A549 (cell line): Measurements from ENCODE around the gene DPPA5.

Source experiments
- BHLHE40 ChIP-seq: IDR thresholded peaks from 2 replicates; pipeline ENCODE4 v1.6.1; 2012; ENCODE audit warnings: low read depth, low read length, inconsistent platforms
- CBX8 ChIP-seq: fragments of 200-600 bp; sonication (generic); IDR thresholded peaks from 2 replicates; pipeline ENCODE4 v1.6.1; 2016
- EP300 ChIP-seq, 2 experiments: fragments of >200 bp; sonication (Bioruptor Twin); formaldehyde crosslinking; IDR thresholded peaks; 2 replicates in 1 of 2; 3 replicates in 1 of 2; pipeline ENCODE4 v1.6.1; 2016 to 2017
- POLR2A ChIP-seq: IDR thresholded peaks from 2 replicates; pipeline ENCODE4 v1.6.1; 2012; ENCODE audit warnings: mild to moderate bottlenecking, low read length
- RCOR1 ChIP-seq: fragments of 150-350 bp; IDR thresholded peaks from 2 replicates; pipeline ENCODE4 v1.6.1; 2014; ENCODE audit warnings: antibody characterized with exemption, low read length, low read depth
- RFX5 ChIP-seq: fragments of 450-650 bp; IDR thresholded peaks from 2 replicates; pipeline ENCODE4 v1.7.1; 2014; ENCODE audit warnings: antibody characterized with exemption, mild to moderate bottlenecking, moderate library complexity
- TP53 ChIP-seq: fragments of 250-450 bp; sonication (Bioruptor Pico); IDR thresholded peaks from 2 replicates; pipeline ENCODE4 v1.5.0; 2021; ENCODE audit warnings: mild to moderate bottlenecking, moderate library complexity
- TF ChIP-seq, protein P1 (sequence below): fragments of >200 bp; sonication (Bioruptor Twin); formaldehyde crosslinking; IDR thresholded peaks from 3 replicates; pipeline ENCODE4 v1.5.1; 2016
- TF ChIP-seq, protein P2 (sequence below): fragments of 450-650 bp; IDR thresholded peaks from 2 replicates; pipeline ENCODE4 v1.6.1; 2014; ENCODE audit warnings: antibody characterized with exemption
- TF ChIP-seq, protein P3 (sequence below): IDR thresholded peaks from 2 replicates; pipeline ENCODE4 v1.6.1; 2012
- TF ChIP-seq, protein P4 (sequence below): fragments of 200-600 bp; sonication (generic); IDR thresholded peaks from 2 replicates; pipeline ENCODE4 v1.6.1; 2016; ENCODE audit warnings: antibody characterized with exemption, mild to moderate bottlenecking, moderate library complexity
- TF ChIP-seq, protein P5 (sequence below): fragments of >200 bp; sonication (Bioruptor Twin); formaldehyde crosslinking; IDR thresholded peaks from 3 replicates; pipeline ENCODE4 v1.6.1; 2016

DNA sequence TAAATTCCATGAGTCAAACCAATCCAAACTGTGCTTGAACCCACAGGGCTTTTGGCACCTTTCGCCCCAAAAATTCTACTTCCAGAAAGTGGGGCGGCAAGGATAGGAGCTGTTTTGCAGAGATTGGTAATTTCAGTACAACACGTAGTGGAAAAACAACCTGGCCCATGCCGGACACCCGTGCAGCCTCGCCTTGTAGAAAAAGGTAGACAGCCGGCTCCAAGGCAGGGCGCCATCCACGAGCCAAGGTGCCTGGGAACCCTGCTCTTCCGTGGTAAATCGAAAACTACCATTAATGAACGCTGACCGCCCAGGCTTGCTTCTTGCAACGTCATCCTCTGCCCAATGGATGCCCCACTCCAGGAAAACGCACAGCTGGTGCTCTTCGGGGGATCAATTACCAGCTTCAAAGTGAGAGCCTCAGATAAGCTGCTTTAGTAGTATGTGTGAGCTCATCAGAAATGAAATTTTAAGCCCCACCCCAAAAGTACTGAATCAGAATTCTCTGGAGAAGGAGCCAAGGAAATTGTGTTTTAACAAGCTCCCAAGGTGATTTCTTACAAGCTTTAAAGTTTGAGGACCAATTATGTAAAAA is 13.8 kb upstream of the DPPA5 start:
- TF ChIP-seq, protein P1, sequence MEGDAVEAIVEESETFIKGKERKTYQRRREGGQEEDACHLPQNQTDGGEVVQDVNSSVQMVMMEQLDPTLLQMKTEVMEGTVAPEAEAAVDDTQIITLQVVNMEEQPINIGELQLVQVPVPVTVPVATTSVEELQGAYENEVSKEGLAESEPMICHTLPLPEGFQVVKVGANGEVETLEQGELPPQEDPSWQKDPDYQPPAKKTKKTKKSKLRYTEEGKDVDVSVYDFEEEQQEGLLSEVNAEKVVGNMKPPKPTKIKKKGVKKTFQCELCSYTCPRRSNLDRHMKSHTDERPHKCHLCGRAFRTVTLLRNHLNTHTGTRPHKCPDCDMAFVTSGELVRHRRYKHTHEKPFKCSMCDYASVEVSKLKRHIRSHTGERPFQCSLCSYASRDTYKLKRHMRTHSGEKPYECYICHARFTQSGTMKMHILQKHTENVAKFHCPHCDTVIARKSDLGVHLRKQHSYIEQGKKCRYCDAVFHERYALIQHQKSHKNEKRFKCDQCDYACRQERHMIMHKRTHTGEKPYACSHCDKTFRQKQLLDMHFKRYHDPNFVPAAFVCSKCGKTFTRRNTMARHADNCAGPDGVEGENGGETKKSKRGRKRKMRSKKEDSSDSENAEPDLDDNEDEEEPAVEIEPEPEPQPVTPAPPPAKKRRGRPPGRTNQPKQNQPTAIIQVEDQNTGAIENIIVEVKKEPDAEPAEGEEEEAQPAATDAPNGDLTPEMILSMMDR, result no peak
- TF ChIP-seq, protein P2, sequence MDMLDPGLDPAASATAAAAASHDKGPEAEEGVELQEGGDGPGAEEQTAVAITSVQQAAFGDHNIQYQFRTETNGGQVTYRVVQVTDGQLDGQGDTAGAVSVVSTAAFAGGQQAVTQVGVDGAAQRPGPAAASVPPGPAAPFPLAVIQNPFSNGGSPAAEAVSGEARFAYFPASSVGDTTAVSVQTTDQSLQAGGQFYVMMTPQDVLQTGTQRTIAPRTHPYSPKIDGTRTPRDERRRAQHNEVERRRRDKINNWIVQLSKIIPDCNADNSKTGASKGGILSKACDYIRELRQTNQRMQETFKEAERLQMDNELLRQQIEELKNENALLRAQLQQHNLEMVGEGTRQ, result no peak
- TF ChIP-seq RFX5 (no peak), BHLHE40 (no peak), RCOR1 (no peak), EP300 (IDR thresholded peaks at IDR 0.05) (no peak), TP53 (no peak), POLR2A (no peak), CBX8 (no peak)
- TF ChIP-seq, protein P3, sequence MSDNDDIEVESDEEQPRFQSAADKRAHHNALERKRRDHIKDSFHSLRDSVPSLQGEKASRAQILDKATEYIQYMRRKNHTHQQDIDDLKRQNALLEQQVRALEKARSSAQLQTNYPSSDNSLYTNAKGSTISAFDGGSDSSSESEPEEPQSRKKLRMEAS, result no peak
- TF ChIP-seq, protein P4, sequence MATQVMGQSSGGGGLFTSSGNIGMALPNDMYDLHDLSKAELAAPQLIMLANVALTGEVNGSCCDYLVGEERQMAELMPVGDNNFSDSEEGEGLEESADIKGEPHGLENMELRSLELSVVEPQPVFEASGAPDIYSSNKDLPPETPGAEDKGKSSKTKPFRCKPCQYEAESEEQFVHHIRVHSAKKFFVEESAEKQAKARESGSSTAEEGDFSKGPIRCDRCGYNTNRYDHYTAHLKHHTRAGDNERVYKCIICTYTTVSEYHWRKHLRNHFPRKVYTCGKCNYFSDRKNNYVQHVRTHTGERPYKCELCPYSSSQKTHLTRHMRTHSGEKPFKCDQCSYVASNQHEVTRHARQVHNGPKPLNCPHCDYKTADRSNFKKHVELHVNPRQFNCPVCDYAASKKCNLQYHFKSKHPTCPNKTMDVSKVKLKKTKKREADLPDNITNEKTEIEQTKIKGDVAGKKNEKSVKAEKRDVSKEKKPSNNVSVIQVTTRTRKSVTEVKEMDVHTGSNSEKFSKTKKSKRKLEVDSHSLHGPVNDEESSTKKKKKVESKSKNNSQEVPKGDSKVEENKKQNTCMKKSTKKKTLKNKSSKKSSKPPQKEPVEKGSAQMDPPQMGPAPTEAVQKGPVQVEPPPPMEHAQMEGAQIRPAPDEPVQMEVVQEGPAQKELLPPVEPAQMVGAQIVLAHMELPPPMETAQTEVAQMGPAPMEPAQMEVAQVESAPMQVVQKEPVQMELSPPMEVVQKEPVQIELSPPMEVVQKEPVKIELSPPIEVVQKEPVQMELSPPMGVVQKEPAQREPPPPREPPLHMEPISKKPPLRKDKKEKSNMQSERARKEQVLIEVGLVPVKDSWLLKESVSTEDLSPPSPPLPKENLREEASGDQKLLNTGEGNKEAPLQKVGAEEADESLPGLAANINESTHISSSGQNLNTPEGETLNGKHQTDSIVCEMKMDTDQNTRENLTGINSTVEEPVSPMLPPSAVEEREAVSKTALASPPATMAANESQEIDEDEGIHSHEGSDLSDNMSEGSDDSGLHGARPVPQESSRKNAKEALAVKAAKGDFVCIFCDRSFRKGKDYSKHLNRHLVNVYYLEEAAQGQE, result no peak
- TF ChIP-seq, protein P5, sequence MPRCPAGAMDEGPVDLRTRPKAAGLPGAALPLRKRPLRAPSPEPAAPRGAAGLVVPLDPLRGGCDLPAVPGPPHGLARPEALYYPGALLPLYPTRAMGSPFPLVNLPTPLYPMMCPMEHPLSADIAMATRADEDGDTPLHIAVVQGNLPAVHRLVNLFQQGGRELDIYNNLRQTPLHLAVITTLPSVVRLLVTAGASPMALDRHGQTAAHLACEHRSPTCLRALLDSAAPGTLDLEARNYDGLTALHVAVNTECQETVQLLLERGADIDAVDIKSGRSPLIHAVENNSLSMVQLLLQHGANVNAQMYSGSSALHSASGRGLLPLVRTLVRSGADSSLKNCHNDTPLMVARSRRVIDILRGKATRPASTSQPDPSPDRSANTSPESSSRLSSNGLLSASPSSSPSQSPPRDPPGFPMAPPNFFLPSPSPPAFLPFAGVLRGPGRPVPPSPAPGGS, result no peak
